ENCODE results near the gene UBE3A.

The UBE3A gene

GRCh38 chr15:25329696-25330095 is 109.1 kb downstream of the UBE3A start:
- no peak for DNase-seq (ENCODE audit: low spot score)

GRCh38 chr15:25327686-25328085 is 111.1 kb downstream of the UBE3A start:
- DNase-seq (ENCODE audit: low spot score): no peak

- DNase-seq (ENCODE audit: low spot score): no peak
Measured at GRCh38 chr15:25325187-25325586, 113.6 kb downstream of the UBE3A start.

- DNase-seq (ENCODE audit: low spot score): no peak
Measured at GRCh38 chr15:25323420-25323819, 115.4 kb downstream of the UBE3A start.

GRCh38 chr15:25287823-25288222 is 151.0 kb downstream of the UBE3A start:
- DNase-seq (ENCODE audit: low spot score): no peak

All from iPS-NIHi11 (cell line).